ENCODE measurements around the gene HLA-DRA. TPM values are rescaled to one million over a fixed set of nuclear protein-coding genes. Genes with fewer than 3 reads are reported as not detected.

HLA-DRA gene
- total and polyA plus RNA-seq, 2 donors (not counting 1 experiment from before 2014, with no cell fraction given) = 0.17 to 0.99 TPM

GRCh38 chr6:32491700-32492099, 52.0 kb downstream of the HLA-DRA start:
- TF ChIP-seq CTCF (conservative IDR thresholded peaks at IDR 0.05 in 1 of 2, IDR thresholded peaks at IDR 0.05 in 1 of 2; ENCODE audit: low read depth in 1 of 2, low read length in 2 of 2) (no peak), EZH2 (IDR thresholded peaks at IDR 0.05; ENCODE audit: low read length, missing control alignments) (no peak)
- H3K4me1 ChIP-seq (ENCODE audit: control insufficient read depth, extremely low read depth, insufficient read depth, low read length) = no peaks in the 10 kb centered on the region
- H3K27ac ChIP-seq (ENCODE audit: insufficient read depth, low read length) = no peak overlapping the region
- H3K9ac ChIP-seq (ENCODE audit: insufficient read depth, low read length) = no peak overlapping the region
- DNase-seq (ENCODE audit: low read depth in 2 of 2) = no peak
- H3K9me3 ChIP-seq (ENCODE audit: control insufficient read depth, insufficient read depth, low read depth, low read length) = no peaks in the 10 kb centered on the region
- no peaks in the 10 kb centered on the region for H3K36me3 ChIP-seq (ENCODE audit: control insufficient read depth, insufficient read depth, low read length)
- no peak overlapping the region for H2AFZ ChIP-seq (ENCODE audit: low read length)
- no peak overlapping the region for H3K4me3 ChIP-seq (replicated peaks in 1 of 4; ENCODE audit: control extremely low read depth in 1 of 4, insufficient read depth in 1 of 4, low read depth in 3 of 4, low read length in 4 of 4)
- H3K27me3 ChIP-seq (ENCODE audit: control insufficient read depth, insufficient read depth, low read length) = no peaks in the 10 kb centered on the region
- no peaks in the 10 kb centered on the region for H3K79me2 ChIP-seq (ENCODE audit: control insufficient read depth, insufficient read depth, low read length)
- no peak overlapping the region for H3K4me2 ChIP-seq (ENCODE audit: extremely low read depth, insufficient read depth, low read length)
- no peaks in the 10 kb centered on the region for H4K20me1 ChIP-seq (ENCODE audit: control insufficient read depth, extremely low read depth, insufficient read depth, low read length)

GRCh38 chr6:32492351-32492750, 52.7 kb downstream of the HLA-DRA start:
- TF ChIP-seq CTCF (conservative IDR thresholded peaks at IDR 0.05 in 1 of 2, IDR thresholded peaks at IDR 0.05 in 1 of 2; ENCODE audit: low read depth in 1 of 2, low read length in 2 of 2) (no peak), EZH2 (IDR thresholded peaks at IDR 0.05; ENCODE audit: low read length, missing control alignments) (no peak)
- no peaks in the 10 kb centered on the region for H3K27me3 ChIP-seq (ENCODE audit: control insufficient read depth, insufficient read depth, low read length)
- no peaks in the 10 kb centered on the region for H3K36me3 ChIP-seq (ENCODE audit: control insufficient read depth, insufficient read depth, low read length)
- no peaks in the 10 kb centered on the region for H3K79me2 ChIP-seq (ENCODE audit: control insufficient read depth, insufficient read depth, low read length)
- no peaks in the 10 kb centered on the region for H3K9me3 ChIP-seq (ENCODE audit: control insufficient read depth, insufficient read depth, low read depth, low read length)
- no peak overlapping the region for H3K27ac ChIP-seq (ENCODE audit: insufficient read depth, low read length)
- no peak overlapping the region for H2AFZ ChIP-seq (ENCODE audit: low read length)
- no peak overlapping the region for H3K4me3 ChIP-seq (replicated peaks in 1 of 4; ENCODE audit: control extremely low read depth in 1 of 4, insufficient read depth in 1 of 4, low read depth in 3 of 4, low read length in 4 of 4)
- H4K20me1 ChIP-seq (ENCODE audit: control insufficient read depth, extremely low read depth, insufficient read depth, low read length) = no peaks in the 10 kb centered on the region
- no peak for DNase-seq (ENCODE audit: low read depth in 2 of 2)
- H3K9ac ChIP-seq (ENCODE audit: insufficient read depth, low read length) = no peak overlapping the region
- H3K4me1 ChIP-seq (ENCODE audit: control insufficient read depth, extremely low read depth, insufficient read depth, low read length) = no peaks in the 10 kb centered on the region
- no peak overlapping the region for H3K4me2 ChIP-seq (ENCODE audit: extremely low read depth, insufficient read depth, low read length)

Other genes starting within 250 kb of the HLA-DRA start
- 23.6 and 35.0 TPM in 2 replicates for gene PBX2, start 249.7 kb upstream of the HLA-DRA start, total RNA-seq
- 39.4 and 41.8 TPM in 2 replicates for gene PBX2, start 249.7 kb upstream of the HLA-DRA start, polyA plus RNA-seq
- 1.3 and 2.3 TPM in 2 replicates for gene GPSM3, start 247.2 kb upstream of the HLA-DRA start, total RNA-seq
- 3.9 and 7.0 TPM in 2 replicates for gene GPSM3, start 247.2 kb upstream of the HLA-DRA start, polyA plus RNA-seq
- 0.77 and 0.99 TPM in 2 replicates for gene NOTCH4, start 215.8 kb upstream of the HLA-DRA start, total RNA-seq
- 0.42 and 0.66 TPM in 2 replicates for gene NOTCH4, start 215.8 kb upstream of the HLA-DRA start, polyA plus RNA-seq
- under 0.01 TPM in 1 of 2 replicates, not detected in the other for gene TSBP1, start 68.0 kb upstream of the HLA-DRA start, total RNA-seq
- gene TSBP1, start 68.0 kb upstream of the HLA-DRA start, polyA plus RNA-seq = not detected in 2 replicates
- gene BTNL2, start 32.7 kb upstream of the HLA-DRA start, total RNA-seq = not detected in 2 replicates
- gene BTNL2, start 32.7 kb upstream of the HLA-DRA start, polyA plus RNA-seq = not detected in 2 replicates
- not detected in 2 replicates for gene HLA-DRB5, start 90.4 kb downstream of the HLA-DRA start, total RNA-seq
- not detected in 2 replicates for gene HLA-DRB5, start 90.4 kb downstream of the HLA-DRA start, polyA plus RNA-seq
- under 0.01 and 0.26 TPM in 2 replicates for gene HLA-DRB1, start 150.0 kb downstream of the HLA-DRA start, total RNA-seq
- 0.06 and 0.42 TPM in 2 replicates for gene HLA-DRB1, start 150.0 kb downstream of the HLA-DRA start, polyA plus RNA-seq
- gene HLA-DQA1, start 197.5 kb downstream of the HLA-DRA start, total RNA-seq = 0.26 TPM in 1 of 2 replicates, not detected in the other
- gene HLA-DQA1, start 197.5 kb downstream of the HLA-DRA start, polyA plus RNA-seq = 0.10 TPM in 1 of 2 replicates, not detected in the other
- gene HLA-DQB1, start 226.8 kb downstream of the HLA-DRA start, total RNA-seq = not detected in 2 replicates
- gene HLA-DQB1, start 226.8 kb downstream of the HLA-DRA start, polyA plus RNA-seq = not detected in 2 replicates